Measurements from ENCODE around the gene ADAP2. TPM values are rescaled to one million over a fixed set of nuclear protein-coding genes. Genes with fewer than 3 reads are reported as not detected.
A peak's percentile ranks its signal among the peaks of the same experiment; 100 is the strongest.
"Not testable (repeated sequence)": the region's sequence is repeated elsewhere in the genome, so short reads cannot be mapped to it uniquely, and the experiment has no call there.

Gene ADAP2
- total and polyA plus RNA-seq, 3 experiments from 2014 or later = 1.7 to 2.3 TPM; not detected in 1

DNA sequence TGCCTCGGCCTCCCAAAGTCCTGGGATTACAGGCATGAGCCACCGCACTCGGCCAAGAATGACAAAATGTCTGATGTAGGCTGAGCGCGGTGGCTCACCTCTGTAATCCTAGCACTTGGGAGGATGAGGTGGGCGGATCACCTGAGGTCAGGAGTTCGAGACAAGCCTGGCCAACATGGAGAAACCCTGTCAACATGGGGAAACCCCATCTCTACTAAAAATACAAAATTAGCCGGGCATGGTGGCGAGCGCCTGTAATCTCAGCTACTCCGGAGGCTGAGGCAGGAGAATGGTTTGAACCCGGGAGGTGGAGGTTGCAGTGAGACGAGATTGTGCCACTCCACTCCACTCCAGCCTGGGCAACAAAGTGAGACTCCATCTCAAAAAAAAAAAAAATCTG is 46.2 kb downstream of the ADAP2 start:
- H3K36me3 Mint-ChIP-seq; H3K36me3 ChIP-seq (ENCODE audit: insufficient read depth, low read length); H3K27ac ChIP-seq (ENCODE audit: low read depth, low read length); H3K9me3 Mint-ChIP-seq; H3K9me3 ChIP-seq (ENCODE audit: low read length); H3K27me3 ChIP-seq (ENCODE audit: insufficient read depth, low read length, poor library complexity, severe bottlenecking); H3K4me3 ChIP-seq (ENCODE audit: low read length); H3K27ac Mint-ChIP-seq; CTCF ChIA-PET; H3K4me1 ChIP-seq (ENCODE audit: insufficient read depth, low read length); POLR2A ChIA-PET: not testable (repeated sequence)
- peak in 1 of 5 donors; percentile 12 for DNase-seq
- peak overlapping the region in 1 of 7 donors; percentile 69 for H3K4me3 Mint-ChIP-seq
- H3K4me1 Mint-ChIP-seq = peaks cover 17 to 34% (median 25%) of the 10 kb centered on the region in 3 donors
- H3K27me3 Mint-ChIP-seq = peaks cover 7 to 15% of the 10 kb centered on the region in 2 donors

DNA sequence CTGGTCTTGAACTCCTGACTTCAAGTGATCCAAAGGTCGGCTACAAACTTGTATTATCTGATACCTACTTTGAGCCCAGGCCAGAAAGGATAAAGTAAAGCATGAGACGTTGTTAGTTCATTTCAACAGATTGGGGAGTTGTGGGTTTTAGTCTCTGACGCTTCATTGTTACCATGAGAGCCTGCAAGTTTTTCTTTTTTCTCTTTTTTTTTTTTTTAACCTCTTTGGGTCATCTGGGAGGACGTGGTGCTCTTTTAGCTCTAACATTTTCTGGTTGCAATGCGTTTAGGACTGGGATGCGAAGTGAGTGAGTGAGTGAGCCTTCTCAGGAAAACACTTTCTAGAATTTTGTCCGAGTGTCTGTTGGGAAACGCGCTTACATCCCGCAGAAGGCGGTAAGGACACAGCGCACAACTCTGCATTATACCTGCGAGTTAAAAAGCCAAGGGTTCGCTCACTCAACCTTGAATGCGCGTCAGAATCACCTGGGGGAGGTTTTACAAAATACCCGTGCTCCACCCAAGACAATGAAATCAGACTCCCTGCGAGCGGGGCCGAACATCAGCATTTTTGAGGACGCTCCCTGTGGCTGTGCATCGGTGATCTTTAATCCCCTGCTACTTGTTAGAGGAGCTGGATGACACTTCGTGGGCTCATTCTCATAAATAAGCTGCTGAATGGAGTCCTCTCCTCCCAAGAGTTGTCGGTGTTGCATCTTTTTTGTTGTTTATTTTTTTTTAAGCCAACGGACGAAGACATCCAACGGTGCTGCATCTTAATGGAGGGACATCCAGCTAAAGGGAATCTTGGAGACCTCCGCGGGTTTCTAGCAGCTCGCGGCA is 48.5 kb downstream of the ADAP2 start:
- H3K27ac Mint-ChIP-seq = peak overlapping the region; percentile 48 to 96 (median 90)
- Histone ChIP-seq H3K9me3 (ENCODE audit: low read length) (no peaks in the 10 kb centered on the region), H3K36me3 (ENCODE audit: insufficient read depth, low read length) (no peaks in the 10 kb centered on the region), H3K27ac (ENCODE audit: low read depth, low read length) (no peak overlapping the region), H3K4me3 (ENCODE audit: low read length) (peak overlapping the region; percentile 67), H3K4me1 (ENCODE audit: insufficient read depth, low read length) (peaks cover 4% of the 10 kb centered on the region), H3K27me3 (ENCODE audit: insufficient read depth, low read length, poor library complexity, severe bottlenecking) (no peaks in the 10 kb centered on the region)
- ChIA-PET POLR2A (interaction anchor here (0.5 kb wide), 1 partner anchor 31 kb away, joined by 3 read pairs; no protein-coding TSS in a partner anchor), CTCF (no interaction called here)
- peak in 2 of 5 donors; percentile 3 to 38 for DNase-seq
- no peaks in the 10 kb centered on the region for H3K9me3 Mint-ChIP-seq
- H3K4me1 Mint-ChIP-seq = peaks cover 26 to 42% (median 31%) of the 10 kb centered on the region in 3 donors
- H3K4me3 Mint-ChIP-seq = peak overlapping the region; percentile 83 to 99 (median 95)
- peaks cover 7 to 15% of the 10 kb centered on the region in 2 donors for H3K27me3 Mint-ChIP-seq
- H3K36me3 Mint-ChIP-seq = peaks cover 0 to 8% (median 4%) of the 10 kb centered on the region in 3 donors

DNA sequence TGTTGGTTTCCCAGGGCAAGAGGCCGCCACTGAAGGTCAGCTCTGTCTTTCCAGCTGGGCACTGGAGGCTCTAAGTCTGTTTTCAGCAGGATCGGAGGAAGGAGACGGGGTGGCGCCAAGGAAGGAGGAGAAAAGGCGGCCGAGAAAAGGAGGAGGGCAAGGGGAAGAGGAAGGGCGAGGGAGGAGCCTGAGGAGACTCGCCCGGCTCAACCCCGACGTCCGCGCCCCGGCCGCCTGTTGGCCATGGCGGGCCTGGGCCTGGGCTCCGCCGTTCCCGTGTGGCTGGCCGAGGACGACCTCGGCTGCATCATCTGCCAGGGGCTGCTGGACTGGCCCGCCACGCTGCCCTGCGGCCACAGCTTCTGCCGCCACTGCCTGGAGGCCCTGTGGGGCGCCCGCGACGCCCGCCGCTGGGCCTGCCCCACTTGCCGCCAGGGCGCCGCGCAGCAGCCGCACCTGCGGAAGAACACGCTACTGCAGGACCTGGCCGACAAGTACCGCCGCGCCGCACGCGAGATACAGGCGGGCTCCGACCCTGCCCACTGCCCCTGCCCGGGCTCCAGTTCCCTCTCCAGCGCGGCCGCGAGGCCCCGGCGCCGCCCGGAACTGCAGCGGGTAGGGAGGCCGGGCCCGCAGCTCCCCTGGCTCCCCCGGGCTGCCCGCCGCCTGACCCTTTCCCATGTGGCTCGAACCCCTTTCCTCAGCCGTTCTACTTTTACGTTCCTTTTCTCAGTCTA is 49.3 kb downstream of the ADAP2 start, which contains the start of gene RNF135:
TSS of gene RNF135 (plus strand) at position 209 of the 737 bp plus-strand sequence. CDS start at position 244, 35 bp downstream.
- Mint-ChIP-seq H3K27me3 (peaks cover 7 to 15% of the 10 kb centered on the region in 2 donors), H3K9me3 (no peaks in the 10 kb centered on the region), H3K4me1 (peaks cover 28 to 47% (median 37%) of the 10 kb centered on the region in 3 donors), H3K4me3 (peak within 1 kb of the TSS; percentile 83 to 99 (median 95)), H3K36me3 (peaks cover 0 to 10% (median 4%) of the 10 kb centered on the region in 3 donors), H3K27ac (peak within 1 kb of the TSS; percentile 48 to 96 (median 93))
- H3K36me3 ChIP-seq (ENCODE audit: insufficient read depth, low read length) = no peaks in the 10 kb centered on the region
- POLR2A ChIA-PET = interaction anchor here (0.5 kb wide), 1 partner anchor 32 kb away, joined by 3 read pairs; no protein-coding TSS in a partner anchor
- peak within 1 kb of the TSS; percentile 67 for H3K4me3 ChIP-seq (ENCODE audit: low read length)
- H3K27ac ChIP-seq (ENCODE audit: low read depth, low read length) = peak within 1 kb of the TSS; percentile 31
- peak; percentile 26 to 67 (median 36) for DNase-seq
- peaks cover 4% of the 10 kb centered on the region for H3K4me1 ChIP-seq (ENCODE audit: insufficient read depth, low read length)
- CTCF ChIA-PET = no interaction called here
- H3K27me3 ChIP-seq (ENCODE audit: insufficient read depth, low read length, poor library complexity, severe bottlenecking) = no peaks in the 10 kb centered on the region
- H3K9me3 ChIP-seq (ENCODE audit: low read length) = no peaks in the 10 kb centered on the region

DNA sequence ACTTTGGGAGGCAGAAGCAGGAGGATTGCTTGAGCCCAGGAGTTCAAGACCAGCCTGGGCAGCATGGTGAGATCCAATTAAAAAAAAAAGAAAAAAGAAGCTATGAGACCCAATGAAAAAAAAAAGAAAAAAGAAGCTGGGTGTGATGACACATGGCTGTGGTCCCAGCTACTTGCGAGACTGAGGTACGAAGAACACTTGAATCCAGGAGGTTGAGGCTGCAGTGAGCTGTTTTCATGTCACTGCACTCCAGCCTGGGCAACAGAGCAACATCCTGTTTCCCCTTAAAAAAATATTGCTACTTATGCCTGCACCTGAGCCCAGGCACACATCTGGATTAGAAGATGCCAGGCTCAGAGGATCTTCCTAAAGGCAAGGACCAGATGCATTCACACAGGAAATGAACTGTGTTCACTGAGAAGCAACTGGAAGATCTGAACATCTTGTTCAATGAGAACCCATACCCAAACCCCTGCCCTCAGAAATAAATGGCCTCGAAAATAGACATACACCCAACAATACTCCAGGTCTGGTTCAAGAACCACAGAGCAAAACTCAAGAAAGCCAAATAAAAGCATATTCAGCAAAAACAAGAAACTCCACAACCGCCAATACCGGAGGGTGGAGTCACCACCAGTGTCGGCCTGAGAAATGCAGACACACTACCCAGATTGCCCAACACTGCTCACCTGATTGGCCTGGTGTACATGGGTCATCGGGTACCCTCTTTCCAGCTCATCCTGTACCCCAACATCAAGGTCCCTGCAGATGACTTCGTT is 53.5 kb downstream of the ADAP2 start:
- H3K36me3 ChIP-seq (ENCODE audit: insufficient read depth, low read length) = no peaks in the 10 kb centered on the region
- peak overlapping the region in 7 of 8 donors; percentile 39 to 90 (median 66) for H3K27ac Mint-ChIP-seq
- ChIA-PET CTCF (no interaction called here), POLR2A (no interaction called here)
- no peaks in the 10 kb centered on the region for H3K27me3 ChIP-seq (ENCODE audit: insufficient read depth, low read length, poor library complexity, severe bottlenecking)
- no peaks in the 10 kb centered on the region for H3K9me3 Mint-ChIP-seq
- no peaks in the 10 kb centered on the region for H3K9me3 ChIP-seq (ENCODE audit: low read length)
- no peak overlapping the region for H3K4me3 ChIP-seq (ENCODE audit: low read length)
- no peak overlapping the region for H3K27ac ChIP-seq (ENCODE audit: low read depth, low read length)
- peaks cover 25 to 44% (median 32%) of the 10 kb centered on the region in 3 donors for H3K4me1 Mint-ChIP-seq
- peaks cover 0 to 4% of the 10 kb centered on the region in 2 donors for H3K27me3 Mint-ChIP-seq
- peaks cover 4 to 13% (median 11%) of the 10 kb centered on the region in 3 donors for H3K36me3 Mint-ChIP-seq
- peaks cover 4% of the 10 kb centered on the region for H3K4me1 ChIP-seq (ENCODE audit: insufficient read depth, low read length)
- DNase-seq = peak in 2 of 5 donors; percentile 27 to 42
- H3K4me3 Mint-ChIP-seq = peak overlapping the region in 2 of 7 donors; percentile 6 to 19

DNA sequence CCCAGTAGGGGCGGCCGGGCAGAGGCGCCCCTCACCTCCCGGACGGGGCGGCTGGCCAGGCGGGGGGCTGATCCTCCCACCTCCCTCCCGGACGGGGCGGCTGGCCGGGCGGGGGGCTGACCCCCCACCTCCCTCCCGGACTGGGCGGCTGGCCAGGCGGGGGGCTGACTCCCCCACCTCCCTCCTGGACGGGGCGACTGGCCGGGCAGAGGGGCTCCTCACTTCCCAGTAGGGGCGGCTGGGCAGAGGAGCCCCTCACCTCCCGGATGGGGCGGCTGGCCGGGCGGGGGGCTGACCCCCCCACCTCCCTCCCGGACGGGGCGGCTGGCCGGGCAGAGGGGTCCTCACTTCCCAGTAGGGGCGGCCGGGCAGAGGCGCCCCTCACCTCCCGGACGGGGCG is 58.2 kb downstream of the ADAP2 start:
- H3K27me3 ChIP-seq (ENCODE audit: insufficient read depth, low read length, poor library complexity, severe bottlenecking); DNase-seq; H3K9me3 ChIP-seq (ENCODE audit: low read length); H3K9me3 Mint-ChIP-seq; CTCF ChIA-PET; POLR2A ChIA-PET; H3K27ac ChIP-seq (ENCODE audit: low read depth, low read length); H3K4me3 Mint-ChIP-seq; H3K36me3 ChIP-seq (ENCODE audit: insufficient read depth, low read length); H3K27ac Mint-ChIP-seq; H3K36me3 Mint-ChIP-seq; H3K4me1 ChIP-seq (ENCODE audit: insufficient read depth, low read length); H3K27me3 Mint-ChIP-seq; H3K4me3 ChIP-seq (ENCODE audit: low read length): not testable (repeated sequence)
- peaks cover 9 to 22% (median 10%) of the 10 kb centered on the region in 3 donors for H3K4me1 Mint-ChIP-seq

DNA sequence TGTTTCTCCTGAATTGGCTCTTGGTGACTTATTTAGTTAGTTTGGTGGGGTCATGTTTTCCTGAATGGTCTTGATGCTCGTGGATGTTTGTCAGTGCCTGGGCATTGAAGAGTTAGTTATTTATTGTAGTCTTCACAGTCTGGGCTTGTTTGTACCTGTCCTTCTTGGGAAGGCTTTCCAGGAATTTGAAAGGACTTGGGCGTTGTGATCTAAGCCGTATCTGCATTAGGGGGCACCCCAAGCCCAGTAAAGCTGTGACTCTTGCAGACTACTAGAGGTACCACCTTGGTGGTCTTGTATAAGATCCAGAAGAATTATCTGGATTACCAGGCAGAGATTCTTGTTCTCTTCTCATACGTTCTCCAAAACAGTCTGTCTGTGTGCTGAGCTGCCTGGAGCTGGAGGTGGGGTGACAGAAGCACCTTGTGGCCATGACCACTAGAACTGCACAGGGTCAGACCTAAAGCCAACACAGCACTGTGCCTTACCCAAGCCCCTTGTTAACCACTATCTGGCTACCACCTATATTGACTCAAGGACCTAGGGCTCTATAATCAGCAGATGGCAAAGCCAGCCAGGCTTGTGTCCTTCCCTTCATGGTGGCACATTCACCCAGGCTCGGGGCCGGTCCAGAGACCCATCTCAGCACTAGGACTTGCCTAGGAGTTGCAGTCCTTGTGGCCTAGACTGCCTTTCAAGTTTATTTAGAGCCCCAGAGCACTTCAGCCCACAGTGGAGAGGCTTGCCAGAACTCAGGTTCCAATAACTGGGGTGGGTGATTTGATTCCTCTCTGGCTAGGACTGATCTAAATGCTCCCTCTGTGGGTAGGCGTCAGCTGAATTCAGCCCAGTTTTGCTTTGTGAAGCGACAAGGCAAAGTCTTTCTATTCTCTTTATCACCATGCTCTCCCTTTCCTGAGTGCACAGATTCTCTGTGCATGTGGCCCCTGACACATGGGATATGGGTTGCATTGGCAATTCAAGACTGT is 60.1 kb downstream of the ADAP2 start:
- no peaks in the 10 kb centered on the region for H3K9me3 Mint-ChIP-seq
- POLR2A ChIA-PET = no interaction called here
- CTCF ChIA-PET = interaction anchor here (1.1 kb wide), 1 partner anchor 393 kb away, joined by 3 read pairs; no protein-coding TSS in a partner anchor

DNA sequence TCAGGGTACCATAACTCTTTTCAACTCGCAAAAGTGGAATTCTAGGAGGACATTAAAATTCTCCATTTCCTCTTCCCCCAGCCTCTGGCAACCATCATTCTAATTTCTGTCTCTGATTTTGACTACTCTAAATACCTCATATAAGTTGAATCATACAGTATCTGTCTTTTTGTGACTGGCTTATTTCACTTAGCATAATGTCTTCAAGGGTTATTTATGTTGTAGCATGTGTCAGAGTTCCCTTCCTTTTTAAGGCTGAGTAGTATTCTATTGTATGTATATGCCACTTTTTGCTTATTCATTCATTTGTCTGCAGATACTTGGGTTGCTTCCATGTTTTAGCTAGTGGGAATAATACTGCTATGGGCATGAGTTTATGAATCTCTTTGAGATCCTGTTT is 61.1 kb downstream of the ADAP2 start:
- POLR2A ChIA-PET = interaction anchor here (0.6 kb wide), 1 partner anchor 9 kb away, joined by 3 read pairs; no protein-coding TSS in a partner anchor
- H3K4me1 Mint-ChIP-seq = peaks cover 3 to 4% (median 3%) of the 10 kb centered on the region in 3 donors

More for the DNA sequence above, 60.1 kb downstream of the ADAP2 start:
- H3K27ac ChIP-seq (ENCODE audit: low read depth, low read length) = no peak overlapping the region
- H3K4me3 Mint-ChIP-seq = no peak overlapping the region
- no peak for DNase-seq
- no peaks in the 10 kb centered on the region for H3K4me1 ChIP-seq (ENCODE audit: insufficient read depth, low read length)
- no peaks in the 10 kb centered on the region for H3K9me3 ChIP-seq (ENCODE audit: low read length)
- no peaks in the 10 kb centered on the region for H3K27me3 Mint-ChIP-seq
- no peaks in the 10 kb centered on the region for H3K36me3 ChIP-seq (ENCODE audit: insufficient read depth, low read length)
- peak overlapping the region in 3 of 8 donors; percentile 5 to 39 (median 19) for H3K27ac Mint-ChIP-seq
- no peak overlapping the region for H3K4me3 ChIP-seq (ENCODE audit: low read length)
- H3K27me3 ChIP-seq (ENCODE audit: insufficient read depth, low read length, poor library complexity, severe bottlenecking) = no peaks in the 10 kb centered on the region
- peaks cover 2 to 13% (median 9%) of the 10 kb centered on the region in 3 donors for H3K36me3 Mint-ChIP-seq
- H3K4me1 Mint-ChIP-seq = peaks cover 3 to 6% (median 3%) of the 10 kb centered on the region in 3 donors

More for the DNA sequence above, 61.1 kb downstream of the ADAP2 start:
- Mint-ChIP-seq H3K36me3 (peaks cover 0 to 17% (median 10%) of the 10 kb centered on the region in 3 donors), H3K27ac (no peak overlapping the region), H3K27me3 (no peaks in the 10 kb centered on the region), H3K9me3 (no peaks in the 10 kb centered on the region), H3K4me3 (no peak overlapping the region)
- CTCF ChIA-PET = no interaction called here
- Histone ChIP-seq H3K36me3 (ENCODE audit: insufficient read depth, low read length) (no peaks in the 10 kb centered on the region), H3K4me3 (ENCODE audit: low read length) (no peak overlapping the region), H3K27me3 (ENCODE audit: insufficient read depth, low read length, poor library complexity, severe bottlenecking) (no peaks in the 10 kb centered on the region), H3K9me3 (ENCODE audit: low read length) (no peaks in the 10 kb centered on the region), H3K27ac (ENCODE audit: low read depth, low read length) (no peak overlapping the region), H3K4me1 (ENCODE audit: insufficient read depth, low read length) (no peaks in the 10 kb centered on the region)
- no peak for DNase-seq

Measured in CD8-positive, alpha-beta memory T cell (primary cell).